Femur (tissue), 1 donor: ENCODE results near the gene RAB11FIP5.
"Not testable (repeated sequence)": the region's sequence is repeated elsewhere in the genome, so short reads cannot be mapped to it uniquely, and the experiment has no call there.

ENCODE experiments used
- DNase-seq: peaks from one replicate; pipeline ENCODE4 v3.0.0-alpha.2; 2017

RAB11FIP5 gene

DNA sequence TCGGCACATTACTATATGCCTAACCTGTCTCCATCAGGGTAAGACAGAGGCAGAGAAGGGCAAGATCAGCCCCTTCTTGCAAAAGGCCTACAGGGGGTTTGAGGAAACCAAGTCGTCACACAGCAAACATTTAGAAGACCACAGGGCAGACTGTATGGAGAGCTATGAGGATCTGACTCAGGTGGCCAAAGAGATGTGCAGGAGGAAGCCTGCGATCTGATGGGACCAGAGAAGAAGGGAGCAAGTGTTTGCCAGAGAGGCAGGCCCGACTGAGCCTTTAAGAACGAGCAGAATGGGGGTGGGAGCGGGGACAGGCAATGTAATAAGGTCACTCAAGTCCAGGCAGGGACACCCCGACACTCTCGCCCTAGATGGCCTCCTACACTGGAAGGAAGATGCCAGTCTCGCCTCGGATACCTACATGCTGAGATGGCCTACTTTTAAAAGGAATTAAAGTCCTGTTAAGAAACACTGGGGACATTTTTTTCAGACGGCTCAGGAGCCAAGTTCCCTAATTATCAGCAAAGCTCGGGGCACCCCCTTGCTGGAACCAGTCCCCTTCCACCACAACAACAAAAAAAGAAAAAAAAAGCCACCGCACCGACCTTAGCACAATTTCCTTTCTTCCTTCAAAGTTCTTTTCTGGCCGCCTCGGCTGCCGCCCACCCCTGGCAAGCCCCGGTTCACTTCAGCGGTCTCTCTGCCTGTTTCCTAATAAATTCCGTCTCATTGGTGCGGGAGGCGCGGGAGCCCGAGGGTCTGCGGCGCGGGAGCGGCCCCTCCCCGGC is 42.7 kb downstream of the RAB11FIP5 start:
- DNase-seq, result no peak

DNA sequence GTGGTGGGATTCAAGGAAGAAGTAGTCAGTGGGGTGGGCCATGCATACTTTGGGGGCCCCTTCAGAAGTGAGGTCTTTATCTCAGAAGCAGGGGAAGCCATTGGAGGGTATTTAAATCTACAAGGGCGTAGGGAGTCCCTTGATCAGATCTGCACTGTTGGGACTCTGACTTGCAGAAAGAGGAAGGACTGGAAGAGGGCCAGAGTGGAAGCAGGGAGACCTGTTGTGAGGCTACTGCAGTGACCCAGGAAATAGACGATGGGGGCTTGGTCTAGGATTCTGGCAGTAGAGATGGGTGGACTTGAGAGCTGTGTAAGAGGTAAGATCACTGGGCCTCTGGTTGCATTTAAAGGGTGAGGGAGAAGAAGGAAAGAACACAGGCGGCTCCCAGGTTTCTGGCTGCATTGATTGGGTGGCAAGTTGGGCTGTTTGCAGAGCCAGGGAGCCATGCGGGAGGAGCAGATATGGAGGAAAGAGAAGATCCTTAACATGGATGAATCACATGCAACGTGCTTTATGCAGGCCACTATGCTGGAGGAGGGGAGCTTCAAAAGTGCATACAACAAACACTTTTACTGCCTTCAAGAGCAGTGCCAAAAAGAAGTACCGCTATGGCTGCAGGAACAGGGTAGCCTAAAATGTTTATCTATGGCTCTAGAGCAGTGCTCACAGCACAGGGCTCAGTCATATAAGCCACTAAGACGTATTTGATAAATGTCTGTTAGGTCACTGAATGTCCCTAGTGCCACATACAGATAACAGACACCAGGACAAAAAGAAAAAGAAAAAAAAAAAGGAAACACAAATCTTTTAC is 43.5 kb downstream of the RAB11FIP5 start:
- no peak for DNase-seq

DNA sequence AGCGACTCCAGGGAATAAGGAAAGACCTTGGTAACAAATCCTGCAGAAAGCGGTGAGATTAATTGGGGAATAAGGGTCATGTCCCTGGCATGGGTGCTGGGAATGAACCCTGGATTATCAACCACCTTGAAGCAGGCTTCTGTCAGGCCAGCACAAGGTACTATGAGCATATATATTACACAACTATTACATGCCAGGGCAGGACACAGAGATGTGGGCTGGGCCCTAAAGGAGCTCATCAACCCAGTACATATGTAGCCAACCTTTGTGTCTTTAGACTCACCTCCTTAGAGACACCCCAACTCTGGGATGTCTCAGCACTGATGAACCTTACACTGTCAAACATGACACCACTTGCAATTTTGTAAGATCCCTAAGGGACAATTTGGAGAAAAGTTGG is 44.6 kb downstream of the RAB11FIP5 start:
- no peak for DNase-seq

DNA sequence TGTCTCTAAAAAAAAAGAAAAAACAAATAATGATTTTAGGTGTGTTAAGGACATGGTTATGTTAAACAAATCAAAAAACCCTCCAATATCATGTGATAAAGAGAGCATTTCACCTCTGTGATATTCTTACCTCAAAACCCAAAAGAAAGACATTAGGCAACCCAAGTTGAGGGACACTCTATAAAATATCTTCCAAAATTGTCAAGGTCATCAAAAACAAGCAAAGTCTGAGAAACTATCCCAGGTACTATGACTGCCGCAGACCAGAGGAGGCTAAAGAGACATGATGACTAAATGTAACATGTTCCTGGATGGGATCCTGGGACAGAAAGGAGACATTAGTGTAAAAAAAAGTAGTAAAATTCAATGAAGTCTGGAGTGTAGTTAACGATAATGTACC is 45.7 kb downstream of the RAB11FIP5 start:
- DNase-seq, result no peak

DNA sequence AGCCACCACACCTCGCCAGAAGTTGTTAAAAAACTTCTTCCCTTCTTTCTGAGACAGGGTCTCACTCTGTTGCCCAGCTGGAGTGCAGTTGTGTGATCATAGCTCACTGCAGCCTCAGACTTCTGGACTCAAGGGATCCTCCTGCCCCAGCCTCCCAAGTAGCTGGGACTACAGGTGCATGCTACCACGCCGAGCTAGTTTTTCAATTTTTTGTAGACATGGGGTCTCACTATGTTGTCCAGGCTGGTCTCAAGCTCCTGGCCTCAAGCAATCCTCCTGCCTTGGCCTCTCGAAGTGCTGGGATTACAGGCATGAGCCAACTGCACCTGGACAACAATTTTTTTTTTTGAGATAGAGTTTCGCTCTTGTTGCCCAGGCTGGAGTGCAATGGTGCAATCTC is 47.7 kb downstream of the RAB11FIP5 start:
- not testable (repeated sequence) for DNase-seq

DNA sequence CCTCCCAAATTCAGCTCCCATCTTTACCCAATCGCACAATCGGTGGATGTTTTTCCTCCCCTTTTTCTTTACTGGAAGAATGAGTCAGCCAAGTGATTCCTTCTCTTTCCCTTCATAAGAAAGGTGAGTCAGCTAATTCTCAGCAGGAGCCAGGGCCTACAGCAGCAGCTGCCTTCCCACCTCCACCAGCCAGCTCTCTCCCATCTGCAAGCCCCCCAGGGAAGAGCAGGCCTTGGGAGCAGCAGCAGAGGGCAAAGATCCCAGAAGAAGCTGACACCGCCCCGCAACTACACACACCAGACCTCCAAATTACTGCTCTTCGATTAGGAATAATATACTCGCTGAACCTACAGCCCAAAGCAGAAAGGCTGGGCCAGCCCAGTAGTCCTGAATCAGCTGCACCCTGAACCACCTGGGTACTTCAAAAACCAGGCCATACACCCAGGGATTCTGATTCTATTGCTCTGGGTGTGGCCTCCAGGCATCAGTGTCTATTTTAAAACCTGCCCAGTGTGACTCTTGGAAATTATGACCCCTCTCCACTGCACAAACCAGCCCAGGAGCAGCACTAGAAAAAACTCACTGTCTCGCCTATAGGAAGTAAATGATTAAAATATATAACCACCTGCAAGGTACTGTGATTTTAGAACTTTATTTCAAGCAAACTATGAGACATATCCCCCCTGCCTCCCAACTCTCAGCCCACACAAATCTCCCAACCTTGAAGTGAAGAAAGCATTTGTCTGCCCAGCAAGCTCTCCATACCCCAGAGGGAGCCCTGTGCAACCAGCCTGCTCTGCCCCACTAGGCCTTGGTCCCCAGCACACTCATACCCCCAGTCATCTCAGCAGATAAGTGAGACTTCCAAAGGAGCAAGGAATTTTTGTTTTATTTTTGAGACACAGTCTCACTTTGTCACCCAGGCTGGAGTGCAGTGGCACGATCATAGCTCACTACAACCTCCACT is 48.6 kb downstream of the RAB11FIP5 start:
- DNase-seq, result no peak

DNA sequence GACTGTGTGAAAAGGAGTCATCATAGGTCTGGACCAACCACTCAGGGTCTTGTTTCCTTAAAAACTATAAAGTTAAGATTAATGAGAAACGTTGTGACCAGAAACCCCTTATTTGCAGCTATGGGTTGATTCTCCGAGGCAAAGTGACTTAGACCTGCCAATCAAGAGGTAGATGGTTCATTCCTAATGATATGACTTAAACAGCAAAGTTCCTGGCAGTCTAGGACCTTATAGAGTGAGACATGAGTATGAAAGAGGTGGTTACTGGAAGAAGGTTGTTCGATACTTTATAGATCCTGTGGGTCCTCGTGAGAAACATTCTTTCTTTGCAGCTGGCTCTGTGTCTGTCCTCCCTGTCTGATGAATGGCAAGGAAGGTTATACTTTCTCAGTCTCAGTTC is 49.3 kb downstream of the RAB11FIP5 start:
- DNase-seq, result no peak

DNA sequence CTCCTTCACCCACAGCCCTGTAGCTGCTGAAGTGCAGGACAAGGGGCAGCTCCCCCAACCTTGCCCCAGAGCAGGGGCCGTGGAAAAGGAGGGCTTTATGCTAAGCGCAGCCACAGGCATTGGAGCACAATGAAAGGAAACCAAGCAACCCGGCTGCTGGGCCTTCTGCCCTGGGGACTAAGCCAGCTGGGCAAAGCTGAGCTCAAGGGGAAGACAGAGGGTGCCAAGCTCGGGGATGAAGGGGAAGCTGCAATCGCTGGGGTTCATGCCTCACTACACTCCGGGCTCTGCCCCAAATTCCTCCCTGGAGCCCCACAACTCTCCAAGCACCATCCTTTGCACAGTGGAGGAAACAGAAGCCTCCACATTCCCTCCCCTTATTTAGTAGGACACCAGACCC is 53.6 kb downstream of the RAB11FIP5 start:
- no peak for DNase-seq

DNA sequence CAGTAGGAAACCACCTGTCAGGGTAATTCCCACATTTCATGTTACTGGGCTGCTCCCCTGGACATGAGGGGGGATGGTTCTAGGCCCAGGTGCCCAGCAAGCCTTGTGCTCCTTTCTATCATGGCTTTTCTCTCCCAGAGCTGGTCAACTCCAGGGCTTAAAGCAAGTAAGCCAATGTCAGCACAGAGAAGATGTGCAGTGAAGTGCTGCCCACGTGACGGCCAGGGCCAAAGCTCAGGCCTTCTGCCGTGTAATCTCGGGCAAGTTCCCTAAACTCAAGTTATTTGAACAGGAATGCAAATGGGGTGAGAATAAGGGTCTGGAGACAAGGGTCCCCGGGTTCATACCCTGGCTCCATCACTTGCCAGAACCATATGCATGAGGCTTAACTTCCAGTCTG is 57.8 kb downstream of the RAB11FIP5 start:
- DNase-seq, result no peak

DNA sequence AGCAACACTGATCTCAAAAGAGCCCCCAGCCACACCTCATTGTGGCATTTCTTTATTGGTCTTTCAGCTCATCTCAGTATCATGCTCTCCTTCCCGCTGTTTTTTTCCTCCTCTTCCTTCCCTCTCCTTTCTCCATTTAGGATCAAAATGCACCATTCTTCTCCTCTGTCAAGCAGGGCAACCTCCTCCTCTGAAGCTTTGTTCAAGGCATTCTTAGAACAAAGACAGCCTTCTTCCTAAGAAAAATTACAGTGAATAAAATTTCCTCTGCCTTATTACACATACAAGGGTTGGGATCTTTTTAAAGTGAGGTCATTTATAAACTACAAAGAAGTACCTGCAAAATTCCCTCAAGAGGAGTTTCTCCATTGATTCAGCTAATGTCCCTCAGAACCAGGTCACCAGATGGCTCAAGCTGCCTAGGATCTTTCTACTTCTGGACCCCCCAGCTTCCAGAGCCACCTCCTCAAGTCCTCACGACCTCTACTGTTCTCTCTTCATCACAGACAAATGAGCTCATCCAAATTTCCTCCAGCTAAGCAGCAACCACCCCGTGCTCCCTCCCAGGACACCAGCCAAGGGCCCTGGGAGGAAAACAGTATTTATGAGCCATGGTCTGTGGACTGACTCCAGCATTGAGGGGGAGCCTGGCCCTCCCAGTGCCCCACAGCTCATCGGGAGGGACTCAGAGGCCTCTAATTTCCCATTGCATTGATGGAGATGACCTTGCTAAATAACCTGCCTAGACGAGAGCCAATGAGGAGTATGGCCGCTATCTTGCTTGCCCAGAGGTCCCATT is 59.2 kb downstream of the RAB11FIP5 start:
- no peak for DNase-seq

DNA sequence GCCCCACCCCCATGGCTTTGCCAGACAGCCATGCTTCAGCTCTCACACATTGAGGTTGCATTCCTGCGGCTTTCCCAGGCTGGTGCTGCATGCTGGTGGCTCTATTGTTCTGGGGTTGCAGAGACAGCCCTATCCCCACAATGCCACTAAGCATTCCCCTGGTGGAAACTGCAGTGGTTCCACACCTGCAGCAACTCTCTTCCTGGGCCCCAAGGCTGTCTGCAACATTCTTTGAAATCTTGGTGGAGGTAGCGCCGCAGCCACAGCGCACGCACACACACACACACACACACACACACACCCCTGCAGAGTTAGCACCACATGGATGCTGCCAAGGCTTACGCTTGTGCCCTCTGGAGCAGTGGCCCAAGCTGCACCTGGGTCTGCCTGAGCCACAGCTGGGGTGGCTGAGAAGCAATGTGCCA is 62.6 kb downstream of the RAB11FIP5 start:
- DNase-seq, result no peak

DNA sequence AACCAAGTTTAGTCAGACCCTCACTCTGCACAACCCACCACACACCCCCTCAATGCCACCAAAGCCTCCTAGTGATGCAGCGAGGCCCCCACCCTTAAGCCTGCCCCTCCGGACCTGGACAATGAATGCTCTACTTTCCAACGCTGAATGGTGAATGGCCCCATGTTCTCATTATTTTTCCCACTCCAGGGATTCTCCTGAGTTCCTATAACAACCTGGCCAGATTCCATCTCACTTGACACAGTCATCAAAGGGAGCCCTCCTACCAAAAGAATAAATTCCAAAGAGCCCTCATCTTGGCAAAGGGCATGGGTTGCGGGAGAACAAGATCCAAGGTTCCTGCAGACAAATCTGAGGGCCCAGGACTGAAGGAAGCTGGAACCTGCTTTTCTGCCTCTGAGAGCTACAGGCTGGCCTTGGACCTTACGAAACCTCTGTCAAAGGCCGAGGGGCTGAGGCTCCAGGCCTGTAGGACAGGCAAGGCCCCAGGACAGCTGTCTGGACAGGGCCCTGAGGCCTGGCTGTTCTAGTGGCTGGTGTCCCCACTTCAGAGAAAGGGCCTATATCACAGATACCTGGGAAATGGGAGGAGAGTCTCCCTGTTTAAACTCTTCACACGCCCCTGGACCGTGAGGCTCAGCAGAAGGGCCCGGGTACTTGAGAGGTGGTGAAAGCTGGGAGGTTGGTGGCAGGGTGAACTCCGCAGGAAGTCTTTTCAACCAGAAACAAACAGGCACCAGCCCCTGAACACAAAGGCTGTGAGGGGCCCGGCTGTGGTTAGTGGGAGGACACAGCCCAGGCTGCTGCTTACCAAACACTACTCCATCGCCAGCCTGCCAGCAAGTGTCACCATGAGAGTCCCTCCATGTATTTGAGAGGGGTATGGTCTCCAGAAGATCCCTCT is 68.6 kb downstream of the RAB11FIP5 start:
- DNase-seq, result no peak

DNA sequence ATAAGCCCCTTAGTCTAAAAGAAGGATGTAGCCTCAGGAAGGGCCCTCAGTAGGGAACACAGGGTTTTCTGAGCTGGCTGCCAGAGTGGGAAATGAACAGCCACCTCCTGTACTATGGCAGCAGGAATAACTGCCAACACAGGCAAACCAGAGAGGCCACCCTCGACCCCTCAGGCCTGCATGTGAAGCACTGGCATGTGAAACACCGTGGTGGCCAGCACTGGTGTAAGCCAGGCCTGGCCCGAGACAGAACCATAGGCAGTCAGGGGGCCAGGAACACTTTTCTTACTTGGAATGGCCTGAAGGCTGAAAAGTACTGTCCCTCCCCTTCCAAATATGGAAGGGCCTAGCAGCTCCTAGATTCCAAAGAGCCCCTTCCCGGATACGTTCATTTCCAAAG is 69.5 kb downstream of the RAB11FIP5 start:
- no peak for DNase-seq

DNA sequence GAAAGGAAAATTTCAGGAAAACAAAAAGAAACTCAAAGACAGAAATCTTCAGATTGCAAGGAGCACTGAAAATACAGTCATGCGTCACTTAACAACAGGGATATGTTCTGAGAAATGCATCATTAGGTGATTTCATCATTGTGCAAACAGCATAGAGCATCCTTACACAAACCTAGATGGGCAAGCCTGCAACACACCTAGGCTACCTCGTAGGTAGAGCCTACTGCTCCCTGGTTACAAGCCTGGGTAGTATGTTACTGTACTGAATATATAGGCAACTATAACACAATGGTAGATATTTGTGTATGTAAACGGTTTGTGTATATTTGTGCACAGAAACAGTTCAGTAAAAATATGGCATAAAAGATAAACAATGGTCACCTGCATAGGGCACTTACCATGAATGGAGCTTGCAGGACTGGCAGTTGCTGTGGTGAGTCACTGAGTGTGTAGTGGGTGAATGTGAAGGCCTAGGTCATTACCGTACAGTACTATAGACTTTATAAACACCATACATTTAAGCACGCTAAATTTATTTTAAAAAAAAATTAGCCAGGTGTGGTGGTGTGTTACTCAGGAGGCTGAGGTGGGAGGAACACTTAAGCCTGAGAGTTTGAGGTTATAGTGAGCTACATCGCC is 74.7 kb downstream of the RAB11FIP5 start:
- no peak for DNase-seq

DNA sequence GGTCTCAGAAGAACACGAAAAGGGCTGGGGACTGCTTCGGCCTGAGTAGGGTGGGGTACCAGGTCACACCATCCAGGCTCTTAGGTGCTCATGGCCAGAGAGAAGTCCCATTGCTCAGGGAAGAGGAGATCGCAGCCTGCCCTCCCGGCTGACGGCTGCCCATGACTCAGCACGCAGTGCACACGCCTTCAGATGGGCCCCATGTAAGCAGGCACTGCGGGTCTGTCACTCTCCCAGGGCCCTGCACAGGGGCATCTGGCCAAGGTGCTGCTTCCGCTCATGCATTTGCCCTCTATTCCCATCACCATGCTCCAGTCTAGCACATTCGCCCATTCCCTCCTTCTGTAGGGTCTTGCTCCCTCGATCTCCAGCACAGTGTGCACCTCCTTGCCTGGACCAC is 76.0 kb downstream of the RAB11FIP5 start:
- no peak for DNase-seq

DNA sequence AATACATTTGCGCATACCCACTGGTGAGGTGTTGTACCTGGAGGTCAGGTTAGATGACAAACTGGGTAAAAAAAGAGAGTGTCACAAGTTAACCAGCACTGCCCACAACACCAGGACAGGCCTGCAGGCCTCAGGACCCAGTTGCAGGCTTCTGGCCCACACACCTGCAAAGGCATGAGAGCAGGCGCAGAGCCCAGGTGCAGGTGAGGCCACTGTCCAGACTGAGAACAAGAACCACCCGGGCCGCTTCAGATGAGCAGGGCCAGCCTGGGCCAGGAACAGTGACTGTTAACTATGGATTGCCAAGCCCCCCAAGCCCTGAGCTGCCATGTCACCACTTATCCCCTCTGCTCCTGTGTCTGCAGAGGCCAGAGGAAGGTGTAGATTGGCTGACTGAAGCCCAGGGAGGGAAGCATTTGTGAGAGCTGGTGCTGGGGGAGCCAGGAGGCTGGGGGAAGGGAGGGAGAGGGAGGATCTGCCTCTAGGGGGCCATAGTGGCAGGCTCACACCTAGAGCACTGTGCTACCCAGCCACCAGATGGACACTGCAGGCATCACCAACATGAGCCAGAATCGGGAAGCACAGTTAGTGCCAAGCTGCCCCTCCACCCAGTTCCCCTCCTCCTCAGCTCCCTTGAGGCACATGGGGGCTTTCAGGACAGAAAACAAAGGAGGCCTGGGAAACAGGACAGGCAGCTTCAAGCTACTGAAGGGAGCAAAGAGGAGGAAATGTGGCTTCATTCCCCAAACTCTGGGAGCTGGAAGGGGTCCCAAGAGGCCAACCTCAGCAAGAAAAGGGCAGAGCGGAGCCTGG is 76.6 kb downstream of the RAB11FIP5 start:
- DNase-seq, result no peak

DNA sequence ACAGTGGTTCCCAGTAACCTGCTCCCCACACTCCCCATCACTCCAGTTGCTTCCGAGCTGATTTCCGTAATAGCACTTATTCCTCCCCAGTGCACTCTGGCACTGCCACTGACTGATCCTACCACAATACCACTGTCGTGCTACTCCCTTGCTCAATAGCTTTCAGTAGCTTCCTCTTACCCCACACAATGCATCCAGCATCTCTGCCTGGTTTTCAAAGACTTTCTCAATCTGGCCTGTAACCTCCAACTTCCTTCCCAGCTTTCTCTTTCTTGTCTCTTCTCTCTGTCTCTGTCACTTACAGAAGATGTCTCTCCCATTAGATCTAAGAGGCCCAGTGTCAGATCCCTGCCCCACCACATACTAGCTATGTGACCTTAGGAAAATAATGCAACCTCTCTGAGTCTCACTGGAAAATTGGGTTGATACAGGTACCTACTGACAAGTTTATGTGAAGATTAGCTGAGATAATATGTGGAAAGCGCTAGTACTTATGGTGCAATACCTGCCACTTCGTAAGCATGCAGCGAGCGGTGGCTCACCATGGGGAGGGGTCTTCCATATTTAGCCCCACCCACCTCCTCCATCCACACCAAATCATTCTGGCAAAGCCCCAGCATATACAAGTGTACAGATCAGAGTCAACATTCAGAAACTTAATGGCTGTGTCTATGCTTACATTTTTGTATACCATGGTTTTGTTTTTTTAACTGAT is 77.9 kb downstream of the RAB11FIP5 start:
- no peak for DNase-seq

DNA sequence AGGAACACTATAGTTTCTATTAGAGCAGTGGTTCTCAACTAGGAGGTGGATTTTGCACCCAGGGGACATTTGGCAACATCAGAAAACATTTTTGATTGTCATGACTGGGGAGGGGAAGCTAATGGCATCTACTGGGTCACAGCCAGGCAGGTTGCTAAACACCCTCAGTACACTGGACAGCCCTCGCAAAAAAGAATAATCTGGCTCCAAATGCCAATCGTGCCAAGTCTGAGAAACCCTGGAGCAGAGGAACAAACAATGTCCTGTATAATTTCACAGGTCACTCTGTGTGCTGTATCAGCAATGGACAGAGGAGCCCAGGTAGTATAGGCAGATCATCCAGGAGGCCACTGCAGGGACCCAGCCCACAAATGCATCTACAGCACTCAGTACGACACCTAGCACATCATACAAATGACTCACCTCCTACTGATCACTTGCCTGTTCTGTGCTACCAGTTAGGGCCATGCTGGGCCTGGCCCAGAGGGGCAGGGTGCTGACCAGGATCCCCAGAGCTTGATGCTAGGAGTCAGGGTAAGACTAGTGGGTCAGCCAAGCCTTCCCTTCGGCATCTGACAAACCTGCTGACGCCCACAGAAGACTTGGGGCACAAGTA is 78.9 kb downstream of the RAB11FIP5 start:
- no peak for DNase-seq
